GM20000 (cell line): ENCODE results near the gene TSPAN10.

ENCODE experiments used
- DNase-seq: peaks from one replicate; pipeline ENCODE4 v3.0.0; 2012; ENCODE audit warnings: low spot score
- TF ChIP-seq, protein P1 (sequence below): IDR thresholded peaks from 2 replicates; pipeline ENCODE4 v1.5.1; 2012; ENCODE audit warnings: mild to moderate bottlenecking, control low read depth; ENCODE audit errors: extremely low read depth, missing control alignments

Gene TSPAN10

DNA sequence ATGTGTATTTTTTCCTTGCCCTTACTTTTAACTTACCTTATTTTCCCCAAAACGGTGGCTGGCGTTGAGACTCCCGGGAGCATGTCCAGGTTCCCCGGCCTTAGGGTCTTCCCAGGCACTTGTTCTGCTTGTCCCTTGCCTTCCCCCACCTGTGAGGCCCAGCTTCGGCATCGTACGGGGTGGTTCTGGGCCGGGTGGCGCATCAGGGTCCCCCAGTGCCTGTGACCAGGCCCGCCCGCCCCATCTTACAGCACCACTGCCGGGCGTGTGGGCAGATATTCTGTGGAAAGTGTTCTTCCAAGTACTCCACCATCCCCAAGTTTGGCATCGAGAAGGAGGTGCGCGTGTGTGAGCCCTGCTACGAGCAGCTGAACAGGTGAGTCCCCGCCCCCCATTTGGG, 54.2 kb downstream of the TSPAN10 start:
- TF ChIP-seq, protein P1, sequence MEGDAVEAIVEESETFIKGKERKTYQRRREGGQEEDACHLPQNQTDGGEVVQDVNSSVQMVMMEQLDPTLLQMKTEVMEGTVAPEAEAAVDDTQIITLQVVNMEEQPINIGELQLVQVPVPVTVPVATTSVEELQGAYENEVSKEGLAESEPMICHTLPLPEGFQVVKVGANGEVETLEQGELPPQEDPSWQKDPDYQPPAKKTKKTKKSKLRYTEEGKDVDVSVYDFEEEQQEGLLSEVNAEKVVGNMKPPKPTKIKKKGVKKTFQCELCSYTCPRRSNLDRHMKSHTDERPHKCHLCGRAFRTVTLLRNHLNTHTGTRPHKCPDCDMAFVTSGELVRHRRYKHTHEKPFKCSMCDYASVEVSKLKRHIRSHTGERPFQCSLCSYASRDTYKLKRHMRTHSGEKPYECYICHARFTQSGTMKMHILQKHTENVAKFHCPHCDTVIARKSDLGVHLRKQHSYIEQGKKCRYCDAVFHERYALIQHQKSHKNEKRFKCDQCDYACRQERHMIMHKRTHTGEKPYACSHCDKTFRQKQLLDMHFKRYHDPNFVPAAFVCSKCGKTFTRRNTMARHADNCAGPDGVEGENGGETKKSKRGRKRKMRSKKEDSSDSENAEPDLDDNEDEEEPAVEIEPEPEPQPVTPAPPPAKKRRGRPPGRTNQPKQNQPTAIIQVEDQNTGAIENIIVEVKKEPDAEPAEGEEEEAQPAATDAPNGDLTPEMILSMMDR: no peak

DNA sequence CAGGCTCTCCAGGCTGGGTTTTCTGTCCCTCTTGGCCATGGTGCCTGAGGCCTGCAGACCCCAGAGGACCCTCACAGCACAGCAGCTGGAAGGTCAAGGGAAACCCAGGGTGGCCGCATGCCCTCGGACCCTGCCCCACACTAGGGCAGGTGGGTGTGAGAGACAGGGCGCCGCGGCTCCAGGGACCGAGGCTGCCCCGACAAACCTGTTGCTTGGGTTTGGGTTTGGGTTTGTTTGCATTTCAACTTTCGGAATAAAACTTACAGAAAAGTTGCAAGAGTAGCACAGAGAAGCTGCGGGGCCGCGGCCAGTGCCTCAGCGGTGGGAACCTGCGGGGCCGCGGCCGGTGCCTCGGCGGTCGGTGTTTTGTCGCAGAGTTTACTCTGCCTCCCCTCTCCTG, 54.6 kb downstream of the TSPAN10 start:
- TF ChIP-seq, protein P1: no peak
- DNase-seq: no peak

More for the DNA sequence above, 54.2 kb downstream of the TSPAN10 start:
- no peak for DNase-seq

DNA sequence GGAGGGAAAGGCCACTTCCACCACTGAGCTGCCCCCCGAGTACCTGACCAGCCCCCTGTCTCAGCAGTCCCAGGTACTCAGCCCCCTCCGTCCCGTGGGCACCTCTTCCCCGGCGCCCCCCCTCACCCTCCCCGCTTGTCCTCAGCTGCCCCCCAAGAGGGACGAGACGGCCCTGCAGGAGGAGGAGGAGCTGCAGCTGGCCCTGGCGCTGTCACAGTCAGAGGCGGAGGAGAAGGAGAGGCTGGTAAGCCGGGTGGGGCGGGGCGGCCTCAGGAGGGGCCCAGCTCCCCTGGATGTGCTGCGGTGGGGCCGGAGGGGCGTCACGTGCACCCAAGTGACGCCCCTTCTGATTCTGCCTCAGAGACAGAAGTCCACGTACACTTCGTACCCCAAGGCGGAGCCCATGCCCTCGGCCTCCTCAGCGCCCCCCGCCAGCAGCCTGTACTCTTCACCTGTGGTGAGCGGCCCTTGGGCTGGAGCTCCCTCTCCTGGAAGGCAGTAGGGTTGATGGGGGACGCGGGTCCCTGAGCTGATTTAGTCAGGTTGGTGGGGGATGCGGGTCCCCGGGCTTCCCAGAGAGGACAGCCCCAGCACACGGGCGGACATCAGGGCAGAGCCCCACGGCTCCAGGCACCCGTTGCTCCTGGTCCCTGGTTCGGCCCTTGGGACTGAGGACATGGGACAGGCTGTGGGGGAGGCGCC, 56.7 kb downstream of the TSPAN10 start:
- TF ChIP-seq, protein P1: no peak
- DNase-seq: no peak

DNA sequence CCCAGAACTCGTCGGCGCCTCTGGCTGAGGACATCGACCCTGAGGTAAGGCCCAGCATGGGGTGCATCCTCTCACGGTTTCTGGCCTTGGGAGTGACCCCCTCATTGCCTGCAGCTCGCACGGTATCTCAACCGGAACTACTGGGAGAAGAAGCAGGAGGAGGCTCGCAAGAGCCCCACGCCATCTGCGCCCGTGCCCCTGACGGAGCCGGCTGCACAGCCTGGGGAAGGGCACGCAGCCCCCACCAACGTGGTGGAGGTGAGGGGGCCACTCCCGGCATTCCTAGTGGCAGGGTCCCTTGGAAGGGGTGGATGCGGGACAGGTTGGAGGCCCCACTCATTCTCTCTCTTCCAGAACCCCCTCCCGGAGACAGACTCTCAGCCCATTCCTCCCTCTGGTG, 57.8 kb downstream of the TSPAN10 start:
- TF ChIP-seq, protein P1: no peak
- no peak for DNase-seq

DNA sequence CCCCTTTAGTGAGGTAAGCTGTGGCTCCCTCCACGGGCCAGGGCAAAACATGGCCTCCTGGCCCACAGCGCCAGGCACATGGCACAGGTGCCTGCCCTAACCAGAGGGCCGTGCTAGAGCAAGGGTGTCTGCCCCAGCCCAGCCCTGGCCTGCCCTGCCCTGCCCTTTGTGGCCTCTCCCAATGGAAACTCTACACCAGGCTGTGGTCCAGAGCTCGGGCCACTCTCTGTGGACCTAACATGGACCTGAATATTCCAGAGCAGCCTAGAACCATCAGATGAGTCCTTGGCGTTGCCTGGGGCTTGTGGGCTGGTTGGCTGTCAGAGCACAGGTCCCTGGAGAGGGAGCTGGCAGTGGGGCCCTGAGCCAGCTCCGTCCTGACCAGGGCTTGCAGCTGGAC, 58.2 kb downstream of the TSPAN10 start:
- no peak for DNase-seq
- TF ChIP-seq, protein P1: no peak

DNA sequence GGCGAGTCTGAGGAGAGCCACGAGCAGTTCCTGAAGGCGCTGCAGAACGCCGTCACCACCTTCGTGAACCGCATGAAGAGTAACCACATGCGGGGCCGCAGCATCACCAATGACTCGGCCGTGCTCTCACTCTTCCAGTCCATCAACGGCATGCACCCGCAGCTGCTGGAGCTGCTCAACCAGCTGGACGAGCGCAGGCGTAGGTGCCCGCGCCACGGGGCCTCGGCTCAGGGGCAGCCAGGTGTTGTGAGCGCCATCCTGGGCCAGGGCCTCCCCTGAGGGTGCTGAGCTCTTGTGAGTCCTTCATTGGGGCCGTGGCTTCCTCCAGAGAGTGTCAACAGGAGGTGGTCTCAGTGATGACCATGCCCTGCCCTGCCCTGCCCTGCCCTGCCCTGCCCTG, 58.8 kb downstream of the TSPAN10 start:
- DNase-seq: no peak
- TF ChIP-seq, protein P1: no peak

DNA sequence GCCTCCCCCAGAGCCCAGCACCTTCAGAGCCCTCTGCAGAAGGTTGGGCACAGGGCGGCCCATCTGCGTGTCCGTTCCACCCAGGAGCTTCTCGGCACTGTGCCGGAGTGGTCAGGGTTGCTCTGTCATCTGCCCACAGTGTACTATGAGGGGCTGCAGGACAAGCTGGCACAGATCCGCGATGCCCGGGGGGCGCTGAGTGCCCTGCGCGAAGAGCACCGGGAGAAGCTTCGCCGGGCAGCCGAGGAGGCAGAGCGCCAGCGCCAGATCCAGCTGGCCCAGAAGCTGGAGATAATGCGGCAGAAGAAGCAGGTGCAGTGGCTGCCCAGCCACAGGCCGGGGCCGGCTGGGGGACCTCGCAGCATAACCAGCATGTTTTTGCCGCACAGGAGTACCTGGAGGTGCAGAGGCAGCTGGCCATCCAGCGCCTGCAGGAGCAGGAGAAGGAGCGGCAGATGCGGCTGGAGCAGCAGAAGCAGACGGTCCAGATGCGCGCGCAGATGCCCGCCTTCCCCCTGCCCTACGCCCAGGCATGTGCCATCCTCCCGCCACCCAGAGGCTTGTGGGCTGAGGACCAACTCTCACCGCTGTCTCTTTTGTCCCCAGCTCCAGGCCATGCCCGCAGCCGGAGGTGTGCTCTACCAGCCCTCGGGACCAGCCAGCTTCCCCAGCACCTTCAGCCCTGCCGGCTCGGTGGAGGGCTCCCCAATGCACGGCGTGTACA, 59.4 kb downstream of the TSPAN10 start:
- TF ChIP-seq, protein P1: no peak
- no peak for DNase-seq
